Sigmoid colon (tissue), 7 donors: ENCODE data around the gene GRM7. TPM values are rescaled to one million over a fixed set of nuclear protein-coding genes. Genes with fewer than 3 reads are reported as not detected.

Experiments
- DNase-seq: peaks from one replicate; pipeline ENCODE4 v3.0.0-alpha.2; 2019
- H3K27ac ChIP-seq, 4 donors: fragments of 200-600 bp; sonication (generic); one replicate each; pipeline ENCODE4 v1.5.1; 2016 to 2019; ENCODE audit warnings: mild to moderate bottlenecking in 1 of 4
- H3K27me3 ChIP-seq, 3 donors: fragments of 200-600 bp; sonication (generic); one replicate each; pipeline ENCODE4 v1.5.1; 2019; ENCODE audit warnings: mild to moderate bottlenecking in 1 of 3
- H3K36me3 ChIP-seq, 4 donors: fragments of 200-600 bp; sonication (generic); one replicate each; pipeline ENCODE4 v1.5.1; 2016 to 2019
- H3K4me1 ChIP-seq, 4 donors: fragments of 200-600 bp; sonication (generic); one replicate each; pipeline ENCODE4 v1.5.1; 2017 to 2019
- H3K4me3 ChIP-seq, 4 donors: fragments of 200-600 bp; sonication (generic); one replicate each; pipeline ENCODE4 v1.5.1; 2017 to 2019; ENCODE audit warnings: mild to moderate bottlenecking in 2 of 4, moderate library complexity in 1 of 4
- H3K9me3 ChIP-seq, 4 donors: fragments of 200-600 bp in 3 of 4; sonication (generic) in 3 of 4; one replicate each; pipeline versions ENCODE4 v1.5.1 to v1.6.1; 2013 to 2019
- CTCF ChIP-seq, 4 experiments: fragments of 450-650 bp in 3 of 4; fragments of 200-600 bp in 1 of 4; IDR thresholded peaks; one replicate each; pipeline ENCODE4 v1.5.1; 2016 to 2019; ENCODE audit warnings: antibody characterized with exemption in 4 of 4, mild to moderate bottlenecking in 3 of 4, moderate library complexity in 2 of 4
- EP300 ChIP-seq, 4 donors: sonication (generic); formaldehyde crosslinking; IDR thresholded peaks; one replicate each; pipeline ENCODE4 v1.6.1; 2017; ENCODE audit warnings: antibody characterized with exemption in 4 of 4
- POLR2A ChIP-seq, 2 donors: fragments of 450-650 bp; IDR thresholded peaks; one replicate each; pipeline ENCODE4 v1.6.1; 2016; ENCODE audit warnings: antibody characterized with exemption in 2 of 2, mild to moderate bottlenecking in 2 of 2, moderate library complexity in 2 of 2
- POLR2AphosphoS5 ChIP-seq, 4 donors: sonication (generic); formaldehyde crosslinking; IDR thresholded peaks; one replicate each; pipeline ENCODE4 v1.6.1; 2017; ENCODE audit warnings: antibody characterized with exemption in 4 of 4
- WGBS, 2 donors: extraction: QIAGEN DNeasy Blood & Tissue Kit; methylation state at CpG; one replicate each; pipeline ENCODE4 v1.1.7; 2013; 5-methylcytosine and 5-hydroxymethylcytosine counted together
- intact Hi-C: fragments of 100-400 bp; cut with DNase I; formaldehyde crosslinking; loops from one replicate; pipeline ENCODE4 v1.15.1; 2023
- polyA plus RNA-seq, 3 donors: library from polyadenylated mRNA; stranded (reverse); fragments of 200-250 nt; gene quantifications; one replicate each; pipeline ENCODE4 v1.2.3, GENCODE V29; 2013
- total RNA-seq, 4 donors: library from RNA; depleted of rRNA; stranded (reverse); fragments of >200 nt; gene quantifications; one replicate each; pipeline ENCODE4 v1.1.0, GENCODE V29; 2016
- donor health status: healthy with polysubstance abuse.
- donor health status: Bipolar disorder and iron deficiency.
- donor health status: healthy.

Gene GRM7
- total and polyA plus RNA-seq, 7 donors, result 0.09 to 0.71 (median 0.22) TPM; not detected in 3

- intact Hi-C loops, result no loop called here
- no peaks in the 10 kb centered on the region for H3K9me3 ChIP-seq
- no peak overlapping the region for H3K4me3 ChIP-seq
- H3K36me3 ChIP-seq, result no peaks in the 10 kb centered on the region
- no peak overlapping the region for H3K27ac ChIP-seq
- TF ChIP-seq POLR2AphosphoS5 (IDR thresholded peaks at IDR 0.05) (no peak), CTCF (IDR thresholded peaks at IDR 0.05) (no peak), EP300 (IDR thresholded peaks at IDR 0.05) (no peak), POLR2A (IDR thresholded peaks at IDR 0.05) (no peak)
- no peaks in the 10 kb centered on the region for H3K4me1 ChIP-seq
- 88 to 92% methylated on average over 2 of the region's 2 CpGs for WGBS, 2 donors
- DNase-seq, result no peak
- H3K27me3 ChIP-seq, result no peaks in the 10 kb centered on the region
These were observed 414.5 kb downstream of the GRM7 start for GRCh38 chr3:7275396-7275795.

- intact Hi-C loops, result no loop called here
- H3K27ac ChIP-seq, result no peak overlapping the region
- H3K36me3 ChIP-seq, result no peaks in the 10 kb centered on the region
- TF ChIP-seq POLR2A (IDR thresholded peaks at IDR 0.05) (no peak), POLR2AphosphoS5 (IDR thresholded peaks at IDR 0.05) (no peak), CTCF (IDR thresholded peaks at IDR 0.05) (no peak), EP300 (IDR thresholded peaks at IDR 0.05) (no peak)
- 52 to 80% methylated on average over 4 of the region's 4 CpGs for WGBS, 2 donors
- no peaks in the 10 kb centered on the region for H3K9me3 ChIP-seq
- DNase-seq, result no peak
- no peaks in the 10 kb centered on the region for H3K27me3 ChIP-seq
- no peaks in the 10 kb centered on the region for H3K4me1 ChIP-seq
- H3K4me3 ChIP-seq, result no peak overlapping the region
These were observed 419.4 kb downstream of the GRM7 start for GRCh38 chr3:7280318-7280717.

- no peak for DNase-seq
- intact Hi-C loops, result no loop called here
- TF ChIP-seq EP300 (IDR thresholded peaks at IDR 0.05), result no peak
- TF ChIP-seq CTCF (IDR thresholded peaks at IDR 0.05), result no peak
- no peak for TF ChIP-seq POLR2A (IDR thresholded peaks at IDR 0.05)
- no peak for TF ChIP-seq POLR2AphosphoS5 (IDR thresholded peaks at IDR 0.05)
- Histone ChIP-seq H3K4me3 (no peak overlapping the region), H3K27ac (no peak overlapping the region), H3K27me3 (no peaks in the 10 kb centered on the region), H3K36me3 (no peaks in the 10 kb centered on the region), H3K9me3 (no peaks in the 10 kb centered on the region), H3K4me1 (no peaks in the 10 kb centered on the region)
- 78 to 80% methylated on average over 4 of the region's 4 CpGs for WGBS, 2 donors
These were observed 422.1 kb downstream of the GRM7 start for GRCh38 chr3:7282988-7283387.

- 50 to 63% methylated on average over 3 of the region's 3 CpGs for WGBS, 2 donors
- Histone ChIP-seq H3K9me3 (no peaks in the 10 kb centered on the region), H3K27me3 (no peaks in the 10 kb centered on the region), H3K27ac (no peak overlapping the region), H3K4me1 (no peaks in the 10 kb centered on the region), H3K4me3 (no peak overlapping the region), H3K36me3 (no peaks in the 10 kb centered on the region)
- intact Hi-C loops, result no loop called here
- TF ChIP-seq CTCF (IDR thresholded peaks at IDR 0.05) (peak in 1 of 4 experiments; percentile 11), EP300 (IDR thresholded peaks at IDR 0.05) (no peak)
- DNase-seq, result no peak
These were observed 424.6 kb downstream of the GRM7 start for GRCh38 chr3:7285505-7285904.

GRCh38 chr3:7288133-7288532 lies 427.2 kb downstream of the GRM7 start:
- Histone ChIP-seq H3K9me3 (no peaks in the 10 kb centered on the region), H3K27ac (no peak overlapping the region), H3K27me3 (no peaks in the 10 kb centered on the region), H3K4me3 (no peak overlapping the region), H3K36me3 (no peaks in the 10 kb centered on the region), H3K4me1 (no peaks in the 10 kb centered on the region)
- no peak for DNase-seq
- intact Hi-C loops, result no loop called here
- TF ChIP-seq POLR2AphosphoS5 (IDR thresholded peaks at IDR 0.05) (no peak), POLR2A (IDR thresholded peaks at IDR 0.05) (no peak), CTCF (IDR thresholded peaks at IDR 0.05) (no peak), EP300 (IDR thresholded peaks at IDR 0.05) (no peak)
- WGBS, 2 donors, result 64 to 84% methylated on average over 3 of the region's 3 CpGs
